Erythroblast (primary cell): Measurements from ENCODE around the gene KAZN.

Experiments
- GATA1 ChIP-seq: IDR thresholded peaks from 2 replicates; pipeline ENCODE4 v1.6.1; 2011; ENCODE audit warnings: low read depth, mild to moderate bottlenecking, control low read depth, low read length, moderate library complexity
- POLR2A ChIP-seq: IDR thresholded peaks from 2 replicates; pipeline ENCODE4 v1.6.1; 2011; ENCODE audit warnings: mild to moderate bottlenecking, low read length

- TF ChIP-seq POLR2A (no peak), GATA1 (no peak)
These were observed 237.2 kb downstream of the KAZN start for GRCh38 chr1:14835725-14836124.
